ENCODE results near the gene CRYBA2.
A peak's percentile ranks its signal among the peaks of the same experiment; 100 is the strongest.

Gene CRYBA2

GRCh38 chr2:219032051-219032745, 39.0 kb upstream of the CRYBA2 start:
- Histone ChIP-seq H3K23ac (ENCODE audit: low read length in 2 of 2) (no peak overlapping the region), H4K8ac (ENCODE audit: low read length) (no peak overlapping the region), H2AK5ac (ENCODE audit: low read length, severe bottlenecking) (no peak overlapping the region), H2AFZ (ENCODE audit: low read depth, low read length) (no peak overlapping the region), H4K91ac (ENCODE audit: low read length) (no peak overlapping the region), H3K18ac (ENCODE audit: low read depth in 1 of 2, low read length in 2 of 2) (no peak overlapping the region), H3K4ac (ENCODE audit: low read depth in 1 of 2, low read length in 2 of 2) (no peak overlapping the region), H3K4me1 (ENCODE audit: control insufficient read depth, insufficient read depth, low read depth, low read length) (no peaks in the 10 kb centered on the region), H2BK5ac (ENCODE audit: low read depth, low read length, poor library complexity, severe bottlenecking) (no peak overlapping the region), H2BK120ac (ENCODE audit: low read depth, low read length) (no peak overlapping the region), H3K9me3 (ENCODE audit: control insufficient read depth, low read length) (no peaks in the 10 kb centered on the region), H3K36me3 (ENCODE audit: control insufficient read depth in 1 of 2, insufficient read depth in 2 of 2, low read depth in 1 of 2, low read length in 2 of 2) (no peaks in the 10 kb centered on the region), H3K4me3 (ENCODE audit: insufficient read depth in 1 of 2, low read depth in 1 of 2, low read length in 2 of 2) (no peak overlapping the region), H3K27ac (ENCODE audit: low read length, poor library complexity, severe bottlenecking) (no peak overlapping the region), H2BK15ac (ENCODE audit: low read depth, poor library complexity, severe bottlenecking) (no peak overlapping the region), H3K79me1 (replicated peaks; ENCODE audit: low read length, poor library complexity, severe bottlenecking) (no peaks in the 10 kb centered on the region), H2BK12ac (ENCODE audit: low read length in 2 of 2) (no peak overlapping the region), H3K27me3 (ENCODE audit: control insufficient read depth in 1 of 2, insufficient read depth in 1 of 2, low read length in 2 of 2) (peaks cover 60 to 86% of the 10 kb centered on the region in 2 experiments), H3K9ac (ENCODE audit: low read length) (no peak overlapping the region), H3K14ac (ENCODE audit: low read length in 2 of 2) (no peak overlapping the region), H3K4me2 (ENCODE audit: low read length, poor library complexity, severe bottlenecking) (no peak overlapping the region)
- WGBS: 80% methylated on average over 21 of the region's 23 CpGs
- DNase-seq: no peak

GRCh38 chr2:219031005-219031738, 38.0 kb upstream of the CRYBA2 start:
- Histone ChIP-seq H3K79me1 (replicated peaks; ENCODE audit: low read length, poor library complexity, severe bottlenecking) (no peaks in the 10 kb centered on the region), H2BK15ac (ENCODE audit: low read depth, poor library complexity, severe bottlenecking) (no peak overlapping the region), H3K9ac (ENCODE audit: low read length) (no peak overlapping the region), H3K4ac (ENCODE audit: low read depth in 1 of 2, low read length in 2 of 2) (no peak overlapping the region), H3K4me3 (ENCODE audit: insufficient read depth in 1 of 2, low read depth in 1 of 2, low read length in 2 of 2) (no peak overlapping the region), H3K36me3 (ENCODE audit: control insufficient read depth in 1 of 2, insufficient read depth in 2 of 2, low read depth in 1 of 2, low read length in 2 of 2) (no peaks in the 10 kb centered on the region), H4K91ac (ENCODE audit: low read length) (no peak overlapping the region), H2BK12ac (ENCODE audit: low read length in 2 of 2) (no peak overlapping the region), H3K14ac (ENCODE audit: low read length in 2 of 2) (no peak overlapping the region), H3K9me3 (ENCODE audit: control insufficient read depth, low read length) (no peaks in the 10 kb centered on the region), H3K4me1 (ENCODE audit: control insufficient read depth, insufficient read depth, low read depth, low read length) (no peaks in the 10 kb centered on the region), H4K8ac (ENCODE audit: low read length) (no peak overlapping the region), H2BK120ac (ENCODE audit: low read depth, low read length) (no peak overlapping the region), H2AK5ac (ENCODE audit: low read length, severe bottlenecking) (no peak overlapping the region), H3K23ac (ENCODE audit: low read length in 2 of 2) (no peak overlapping the region), H3K18ac (ENCODE audit: low read depth in 1 of 2, low read length in 2 of 2) (no peak overlapping the region), H3K4me2 (ENCODE audit: low read length, poor library complexity, severe bottlenecking) (no peak overlapping the region), H2BK5ac (ENCODE audit: low read depth, low read length, poor library complexity, severe bottlenecking) (no peak overlapping the region), H3K27me3 (ENCODE audit: control insufficient read depth in 1 of 2, insufficient read depth in 1 of 2, low read length in 2 of 2) (peaks cover 63 to 88% of the 10 kb centered on the region in 2 experiments), H3K27ac (ENCODE audit: low read length, poor library complexity, severe bottlenecking) (no peak overlapping the region), H2AFZ (ENCODE audit: low read depth, low read length) (no peak overlapping the region)
- DNase-seq: no peak
- WGBS: 83% methylated on average over 20 of the region's 21 CpGs

- H2BK120ac ChIP-seq (ENCODE audit: low read depth, low read length): no peak overlapping the region
- no peak overlapping the region for H2AK5ac ChIP-seq (ENCODE audit: low read length, severe bottlenecking)
- no peak for DNase-seq
- H3K79me1 ChIP-seq (replicated peaks; ENCODE audit: low read length, poor library complexity, severe bottlenecking): no peaks in the 10 kb centered on the region
- H3K4me2 ChIP-seq (ENCODE audit: low read length, poor library complexity, severe bottlenecking): no peak overlapping the region
- no peak overlapping the region for H2AFZ ChIP-seq (ENCODE audit: low read depth, low read length)
- H3K23ac ChIP-seq (ENCODE audit: low read length in 2 of 2): no peak overlapping the region
- no peak overlapping the region for H3K14ac ChIP-seq (ENCODE audit: low read length in 2 of 2)
- no peak overlapping the region for H3K4ac ChIP-seq (ENCODE audit: low read depth in 1 of 2, low read length in 2 of 2)
- H3K36me3 ChIP-seq (ENCODE audit: control insufficient read depth in 1 of 2, insufficient read depth in 2 of 2, low read depth in 1 of 2, low read length in 2 of 2): no peaks in the 10 kb centered on the region
- WGBS: 83% methylated on average over 15 of the region's 16 CpGs
- H4K8ac ChIP-seq (ENCODE audit: low read length): no peak overlapping the region
- peaks cover 63 to 83% of the 10 kb centered on the region in 2 experiments for H3K27me3 ChIP-seq (ENCODE audit: control insufficient read depth in 1 of 2, insufficient read depth in 1 of 2, low read length in 2 of 2)
- H3K4me1 ChIP-seq (ENCODE audit: control insufficient read depth, insufficient read depth, low read depth, low read length): no peaks in the 10 kb centered on the region
- H3K4me3 ChIP-seq (ENCODE audit: insufficient read depth in 1 of 2, low read depth in 1 of 2, low read length in 2 of 2): no peak overlapping the region
- no peak overlapping the region for H3K18ac ChIP-seq (ENCODE audit: low read depth in 1 of 2, low read length in 2 of 2)
- H3K27ac ChIP-seq (ENCODE audit: low read length, poor library complexity, severe bottlenecking): no peak overlapping the region
- H4K91ac ChIP-seq (ENCODE audit: low read length): no peak overlapping the region
- no peak overlapping the region for H2BK15ac ChIP-seq (ENCODE audit: low read depth, poor library complexity, severe bottlenecking)
- no peak overlapping the region for H2BK5ac ChIP-seq (ENCODE audit: low read depth, low read length, poor library complexity, severe bottlenecking)
- H3K9ac ChIP-seq (ENCODE audit: low read length): no peak overlapping the region
- no peaks in the 10 kb centered on the region for H3K9me3 ChIP-seq (ENCODE audit: control insufficient read depth, low read length)
- no peak overlapping the region for H2BK12ac ChIP-seq (ENCODE audit: low read length in 2 of 2)
These were observed 37.1 kb upstream of the CRYBA2 start for GRCh38 chr2:219030177-219030940.

GRCh38 chr2:219029829-219030165, 36.6 kb upstream of the CRYBA2 start:
- no peaks in the 10 kb centered on the region for H3K36me3 ChIP-seq (ENCODE audit: control insufficient read depth in 1 of 2, insufficient read depth in 2 of 2, low read depth in 1 of 2, low read length in 2 of 2)
- H2BK12ac ChIP-seq (ENCODE audit: low read length in 2 of 2): no peak overlapping the region
- no peak overlapping the region for H3K14ac ChIP-seq (ENCODE audit: low read length in 2 of 2)
- no peak overlapping the region for H2AK5ac ChIP-seq (ENCODE audit: low read length, severe bottlenecking)
- H3K79me1 ChIP-seq (replicated peaks; ENCODE audit: low read length, poor library complexity, severe bottlenecking): no peaks in the 10 kb centered on the region
- no peak overlapping the region for H3K4ac ChIP-seq (ENCODE audit: low read depth in 1 of 2, low read length in 2 of 2)
- no peak overlapping the region for H3K4me3 ChIP-seq (ENCODE audit: insufficient read depth in 1 of 2, low read depth in 1 of 2, low read length in 2 of 2)
- H3K4me2 ChIP-seq (ENCODE audit: low read length, poor library complexity, severe bottlenecking): no peak overlapping the region
- H2BK5ac ChIP-seq (ENCODE audit: low read depth, low read length, poor library complexity, severe bottlenecking): no peak overlapping the region
- H3K9ac ChIP-seq (ENCODE audit: low read length): no peak overlapping the region
- WGBS: 47% methylated on average over 9 of the region's 9 CpGs
- H3K18ac ChIP-seq (ENCODE audit: low read depth in 1 of 2, low read length in 2 of 2): no peak overlapping the region
- H3K27ac ChIP-seq (ENCODE audit: low read length, poor library complexity, severe bottlenecking): no peak overlapping the region
- H2BK15ac ChIP-seq (ENCODE audit: low read depth, poor library complexity, severe bottlenecking): no peak overlapping the region
- H4K91ac ChIP-seq (ENCODE audit: low read length): no peak overlapping the region
- H4K8ac ChIP-seq (ENCODE audit: low read length): no peak overlapping the region
- H3K9me3 ChIP-seq (ENCODE audit: control insufficient read depth, low read length): no peaks in the 10 kb centered on the region
- no peak overlapping the region for H3K23ac ChIP-seq (ENCODE audit: low read length in 2 of 2)
- H2AFZ ChIP-seq (ENCODE audit: low read depth, low read length): no peak overlapping the region
- no peak overlapping the region for H2BK120ac ChIP-seq (ENCODE audit: low read depth, low read length)
- H3K4me1 ChIP-seq (ENCODE audit: control insufficient read depth, insufficient read depth, low read depth, low read length): no peaks in the 10 kb centered on the region
- H3K27me3 ChIP-seq (ENCODE audit: control insufficient read depth in 1 of 2, insufficient read depth in 1 of 2, low read length in 2 of 2): peaks cover 63 to 83% of the 10 kb centered on the region in 2 experiments
- DNase-seq: peak; percentile 68

Measured in mesenchymal stem cell (in vitro differentiated cells and primary cell).